DND-41 (cell line): Measurements from ENCODE around the gene JUP.

Experiments used
- ATAC-seq: fragments of 200-7000 bp; cut with Tn5 transposase; 3 replicates; pipeline ENCODE4 v1.9.1; 2021; ENCODE audit warnings: low read depth; ENCODE audit not compliant: insufficient read depth
- DNase-seq: peaks from one replicate; pipeline ENCODE4 v3.0.0-alpha.2; 2020
- H2AFZ ChIP-seq: 2 replicates; pipeline ENCODE4 v1.6.0; 2012; ENCODE audit warnings: low read depth, low read length
- H3K27ac ChIP-seq: 2 replicates; pipeline ENCODE4 v1.5.1; 2012; ENCODE audit warnings: low read length, inconsistent platforms
- H3K27me3 ChIP-seq: fragments of 200-600 bp; sonication (generic); 2 replicates; pipeline ENCODE4 v1.6.0; 2012; ENCODE audit warnings: low read length, mild to moderate bottlenecking, inconsistent platforms; ENCODE audit not compliant: insufficient read depth, poor library complexity
- H3K36me3 ChIP-seq: 2 replicates; pipeline ENCODE4 v1.5.1; 2012; ENCODE audit warnings: low read length, inconsistent platforms; ENCODE audit not compliant: insufficient read depth
- H3K4me1 ChIP-seq: 2 replicates; pipeline ENCODE4 v1.5.1; 2012; ENCODE audit warnings: mild to moderate bottlenecking, low read length; ENCODE audit not compliant: insufficient read depth
- H3K4me2 ChIP-seq: 2 replicates; pipeline ENCODE4 v1.6.0; 2012; ENCODE audit warnings: mild to moderate bottlenecking, moderate library complexity, low read length, inconsistent platforms; ENCODE audit not compliant: insufficient read depth
- H3K4me3 ChIP-seq, 2 experiments: fragments of 200-600 bp in 1 of 2; shearing (Covaris generic) in 1 of 2; 2 replicates each; pipeline ENCODE4 v1.5.1; 2012 to 2016; ENCODE audit warnings: inconsistent platforms in 2 of 2, low read length in 2 of 2, mild to moderate bottlenecking in 2 of 2, low read depth in 1 of 2, moderate library complexity in 1 of 2
- H3K79me2 ChIP-seq: 2 replicates; pipeline ENCODE4 v1.6.0; 2012; ENCODE audit warnings: low read length, inconsistent platforms; ENCODE audit not compliant: insufficient read depth
- H3K9ac ChIP-seq: 2 replicates; pipeline ENCODE4 v1.6.0; 2012; ENCODE audit warnings: low read depth, mild to moderate bottlenecking, inconsistent platforms, low read length, moderate library complexity
- H3K9me3 ChIP-seq: 2 replicates; pipeline ENCODE4 v1.5.1; 2012; ENCODE audit warnings: low read length, moderate library complexity, mild to moderate bottlenecking, inconsistent platforms; ENCODE audit not compliant: insufficient read depth, severe bottlenecking
- H4K20me1 ChIP-seq: 2 replicates; pipeline ENCODE4 v1.6.0; 2012; ENCODE audit warnings: low read length; ENCODE audit not compliant: insufficient read depth
- CTCF ChIP-seq: IDR thresholded peaks from 2 replicates; pipeline ENCODE4 v1.5.1; 2012; ENCODE audit warnings: borderline replicate concordance, low read length, moderate library complexity, mild to moderate bottlenecking; ENCODE audit not compliant: poor library complexity, severe bottlenecking; ENCODE audit errors: extremely low read depth
- EZH2 ChIP-seq: IDR thresholded peaks from 3 replicates; pipeline ENCODE4 v1.6.1; 2012; ENCODE audit warnings: borderline replicate concordance, low read depth, mild to moderate bottlenecking, moderate library complexity, low read length, inconsistent platforms; ENCODE audit not compliant: severe bottlenecking

The JUP gene

GRCh38 chr17:41772218-41772585 is 14.3 kb downstream of the JUP start:
- no peak overlapping the region for H3K27ac ChIP-seq
- DNase-seq, result no peak
- no peaks in the 10 kb centered on the region for H3K79me2 ChIP-seq
- H3K4me1 ChIP-seq, result no peaks in the 10 kb centered on the region
- no peak for ATAC-seq
- H3K9me3 ChIP-seq, result no peaks in the 10 kb centered on the region
- no peaks in the 10 kb centered on the region for H3K36me3 ChIP-seq
- no peaks in the 10 kb centered on the region for H3K27me3 ChIP-seq
- TF ChIP-seq EZH2 (no peak), CTCF (no peak)
- H3K4me3 ChIP-seq, result no peak overlapping the region
- H3K4me2 ChIP-seq, result no peak overlapping the region
- no peaks in the 10 kb centered on the region for H4K20me1 ChIP-seq
- no peak overlapping the region for H2AFZ ChIP-seq
- no peak overlapping the region for H3K9ac ChIP-seq

- Histone ChIP-seq H3K4me1 (no peaks in the 10 kb centered on the region), H3K36me3 (no peaks in the 10 kb centered on the region), H3K4me3 (no peak overlapping the region), H3K27ac (no peak overlapping the region), H4K20me1 (no peaks in the 10 kb centered on the region), H3K9ac (no peak overlapping the region), H2AFZ (no peak overlapping the region), H3K9me3 (no peaks in the 10 kb centered on the region), H3K4me2 (no peak overlapping the region), H3K27me3 (no peaks in the 10 kb centered on the region), H3K79me2 (no peaks in the 10 kb centered on the region)
- TF ChIP-seq EZH2 (no peak), CTCF (no peak)
- DNase-seq (no peak), ATAC-seq (no peak)
These were observed 14.9 kb downstream of the JUP start for GRCh38 chr17:41771389-41772206.

- no peak for ATAC-seq
- Histone ChIP-seq H3K27ac (no peak overlapping the region), H4K20me1 (no peaks in the 10 kb centered on the region), H3K9me3 (no peaks in the 10 kb centered on the region), H3K4me3 (no peak overlapping the region), H2AFZ (no peak overlapping the region), H3K4me2 (no peak overlapping the region), H3K9ac (no peak overlapping the region), H3K36me3 (no peaks in the 10 kb centered on the region), H3K27me3 (no peaks in the 10 kb centered on the region), H3K4me1 (no peaks in the 10 kb centered on the region), H3K79me2 (no peaks in the 10 kb centered on the region)
- no peak for TF ChIP-seq CTCF
- no peak for TF ChIP-seq EZH2
- no peak for DNase-seq
These were observed 16.5 kb downstream of the JUP start for GRCh38 chr17:41769985-41770384.
